ENCODE data around the gene SEC14L6. TPM values are rescaled to one million over a fixed set of nuclear protein-coding genes. Genes with fewer than 3 reads are reported as not detected.
A peak's percentile ranks its signal among the peaks of the same experiment; 100 is the strongest.

Gene SEC14L6
- polyA plus RNA-seq, 3 donors = not detected

GRCh38 chr22:30559889-30560288 is 13.3 kb upstream of the SEC14L6 start:
- H3K4me2 ChIP-seq (replicated peaks; ENCODE audit: extremely low read depth, low read length, poor library complexity, severe bottlenecking) = no peak overlapping the region
- H3K4me3 ChIP-seq (replicated peaks in 1 of 3; ENCODE audit: low read depth in 2 of 3, low read length in 3 of 3) = no peak overlapping the region
- H3K9ac ChIP-seq (ENCODE audit: insufficient read depth, low read length, poor library complexity, severe bottlenecking) = no peak overlapping the region
- no peak overlapping the region for H3K4me3 Mint-ChIP-seq
- no peaks in the 10 kb centered on the region for H3K36me3 Mint-ChIP-seq
- 90% methylated on average over 2 of the region's 6 CpGs for WGBS (ENCODE audit: insufficient coverage)
- no peak overlapping the region for H3K27ac ChIP-seq (ENCODE audit: low read depth in 1 of 2, low read length in 2 of 2)
- no peaks in the 10 kb centered on the region for H3K36me3 ChIP-seq (replicated peaks in 1 of 2; ENCODE audit: control insufficient read depth in 1 of 2, insufficient read depth in 2 of 2, low read length in 2 of 2)
- H3K79me2 ChIP-seq (ENCODE audit: insufficient read depth, low read length) = no peaks in the 10 kb centered on the region
- TF ChIP-seq, protein P1, sequence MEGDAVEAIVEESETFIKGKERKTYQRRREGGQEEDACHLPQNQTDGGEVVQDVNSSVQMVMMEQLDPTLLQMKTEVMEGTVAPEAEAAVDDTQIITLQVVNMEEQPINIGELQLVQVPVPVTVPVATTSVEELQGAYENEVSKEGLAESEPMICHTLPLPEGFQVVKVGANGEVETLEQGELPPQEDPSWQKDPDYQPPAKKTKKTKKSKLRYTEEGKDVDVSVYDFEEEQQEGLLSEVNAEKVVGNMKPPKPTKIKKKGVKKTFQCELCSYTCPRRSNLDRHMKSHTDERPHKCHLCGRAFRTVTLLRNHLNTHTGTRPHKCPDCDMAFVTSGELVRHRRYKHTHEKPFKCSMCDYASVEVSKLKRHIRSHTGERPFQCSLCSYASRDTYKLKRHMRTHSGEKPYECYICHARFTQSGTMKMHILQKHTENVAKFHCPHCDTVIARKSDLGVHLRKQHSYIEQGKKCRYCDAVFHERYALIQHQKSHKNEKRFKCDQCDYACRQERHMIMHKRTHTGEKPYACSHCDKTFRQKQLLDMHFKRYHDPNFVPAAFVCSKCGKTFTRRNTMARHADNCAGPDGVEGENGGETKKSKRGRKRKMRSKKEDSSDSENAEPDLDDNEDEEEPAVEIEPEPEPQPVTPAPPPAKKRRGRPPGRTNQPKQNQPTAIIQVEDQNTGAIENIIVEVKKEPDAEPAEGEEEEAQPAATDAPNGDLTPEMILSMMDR (IDR thresholded peaks at IDR 0.05) = no peak
- no peak overlapping the region for H3K27ac Mint-ChIP-seq
- peaks cover 0 to 3% (median 0%) of the 10 kb centered on the region in 3 donors for H3K27me3 Mint-ChIP-seq (ENCODE audit: low read depth in 3 of 3)
- H3K27me3 ChIP-seq (ENCODE audit: control insufficient read depth in 2 of 2, insufficient read depth in 2 of 2, low read length in 2 of 2) = no peaks in the 10 kb centered on the region
- H4K20me1 ChIP-seq (ENCODE audit: insufficient read depth, low read length) = no peaks in the 10 kb centered on the region
- peaks cover 0 to 2% (median 0%) of the 10 kb centered on the region in 7 donors for H3K9me3 Mint-ChIP-seq
- no peaks in the 10 kb centered on the region for H3K4me1 Mint-ChIP-seq
- no peak for DNase-seq
- H3K9me3 ChIP-seq (replicated peaks in 1 of 2; ENCODE audit: control insufficient read depth in 1 of 2, insufficient read depth in 1 of 2, low read length in 2 of 2) = no peaks in the 10 kb centered on the region
- no peaks in the 10 kb centered on the region for H3K4me1 ChIP-seq (ENCODE audit: control insufficient read depth in 1 of 2, insufficient read depth in 2 of 2, low read length in 2 of 2)
- no peak overlapping the region for H2AFZ ChIP-seq (ENCODE audit: insufficient read depth, low read depth, low read length, poor library complexity, severe bottlenecking)
- intact Hi-C loops (cut with micrococcal nuclease) = loop anchor here in 1 of 2 donors (10.0 kb wide), 1 partner anchor 195 kb away; no protein-coding TSS in a partner anchor

GRCh38 chr22:30557243-30557642 is 10.7 kb upstream of the SEC14L6 start:
- Histone ChIP-seq H3K79me2 (ENCODE audit: insufficient read depth, low read length) (no peaks in the 10 kb centered on the region), H2AFZ (ENCODE audit: insufficient read depth, low read depth, low read length, poor library complexity, severe bottlenecking) (no peak overlapping the region), H4K20me1 (ENCODE audit: insufficient read depth, low read length) (no peaks in the 10 kb centered on the region), H3K27me3 (ENCODE audit: control insufficient read depth in 2 of 2, insufficient read depth in 2 of 2, low read length in 2 of 2) (no peaks in the 10 kb centered on the region), H3K4me3 (replicated peaks in 1 of 3; ENCODE audit: low read depth in 2 of 3, low read length in 3 of 3) (no peak overlapping the region), H3K4me1 (ENCODE audit: control insufficient read depth in 1 of 2, insufficient read depth in 2 of 2, low read length in 2 of 2) (no peaks in the 10 kb centered on the region), H3K27ac (ENCODE audit: low read depth in 1 of 2, low read length in 2 of 2) (no peak overlapping the region), H3K9me3 (replicated peaks in 1 of 2; ENCODE audit: control insufficient read depth in 1 of 2, insufficient read depth in 1 of 2, low read length in 2 of 2) (no peaks in the 10 kb centered on the region), H3K4me2 (replicated peaks; ENCODE audit: extremely low read depth, low read length, poor library complexity, severe bottlenecking) (no peak overlapping the region), H3K9ac (ENCODE audit: insufficient read depth, low read length, poor library complexity, severe bottlenecking) (no peak overlapping the region), H3K36me3 (replicated peaks in 1 of 2; ENCODE audit: control insufficient read depth in 1 of 2, insufficient read depth in 2 of 2, low read length in 2 of 2) (no peaks in the 10 kb centered on the region)
- DNase-seq = no peak
- 92% methylated on average over 7 of the region's 8 CpGs for WGBS (ENCODE audit: insufficient coverage)
- Mint-ChIP-seq H3K27ac (peak overlapping the region in 1 of 7 donors; percentile 57), H3K27me3 (ENCODE audit: low read depth in 3 of 3) (peaks cover 0 to 3% (median 0%) of the 10 kb centered on the region in 3 donors), H3K36me3 (no peaks in the 10 kb centered on the region), H3K9me3 (peaks cover 0 to 2% (median 0%) of the 10 kb centered on the region in 7 donors), H3K4me1 (no peaks in the 10 kb centered on the region), H3K4me3 (no peak overlapping the region)
- intact Hi-C loops (cut with micrococcal nuclease) = no loop called here
- TF ChIP-seq, protein P1 (IDR thresholded peaks at IDR 0.05) = no peak

All from CD14-positive monocyte (primary cell).